A549 (cell line): Measurements from ENCODE around the gene TBC1D4. TPM values are rescaled to one million over a fixed set of nuclear protein-coding genes. Genes with fewer than 3 reads are reported as not detected.

Experiments used
- ATAC-seq, 2 experiments: fragments of 200-7000 bp in 1 of 2; fragments of >200 bp in 1 of 2; cut with Nextera tagmentation in 1 of 2; cut with Tn5 transposase in 1 of 2; 3 replicates each; pipeline versions ENCODE4 v1.8.0 to v1.9.1; 2018 to 2020; ENCODE audit warnings: mild to moderate bottlenecking in 1 of 2, moderate library complexity in 1 of 2
- CTCF ChIA-PET: fragments of 300-600 bp; sonication (Branson Sonifier 250); formaldehyde crosslinking; extraction: SDS; loops from one replicate; lab custom pipeline; 2021; ENCODE audit warnings: antibody characterized with exemption, inconsistent platforms; lab: Yijun Ruan, JAX
- POLR2A ChIA-PET: fragments of 350-600 bp; formaldehyde crosslinking; extraction: SDS; loops from one replicate; lab custom pipeline; 2021; ENCODE audit warnings: antibody characterized with exemption, inconsistent platforms; lab: Yijun Ruan, JAX
- DNase-seq, 2 experiments: peaks; one replicate each; pipeline versions ENCODE4 v3.0.0 to v3.0.0-alpha.2; 2011 to 2016; ENCODE audit warnings: low read depth in 1 of 2, low spot score in 1 of 2
- FAIRE-seq: peaks from 2 replicates; lab custom pipeline; 2011; peaks lifted over from hg19 to GRCh38; lab: Jason Lieb, UNC
- H3K27ac ChIP-seq, 2 experiments: fragments of >200 bp; sonication (Bioruptor Twin); formaldehyde crosslinking; 3 replicates each; pipeline ENCODE4 v1.5.1; 2016 to 2017
- H3K4me1 ChIP-seq: fragments of >200 bp; sonication (Bioruptor Twin); formaldehyde crosslinking; 3 replicates; pipeline ENCODE4 v1.6.1; 2016
- H3K4me2 ChIP-seq: fragments of >200 bp; sonication (Bioruptor Twin); formaldehyde crosslinking; 3 replicates; pipeline ENCODE4 v1.6.1; 2016
- H3K4me3 ChIP-seq: fragments of >200 bp; sonication (Bioruptor Twin); formaldehyde crosslinking; 3 replicates; pipeline ENCODE4 v1.5.1; 2016
- H3K9me3 ChIP-seq: fragments of >200 bp; sonication (Bioruptor Twin); formaldehyde crosslinking; 3 replicates; pipeline ENCODE4 v1.6.1; 2016
- BHLHE40 ChIP-seq: IDR thresholded peaks from 2 replicates; pipeline ENCODE4 v1.6.1; 2012; ENCODE audit warnings: low read depth, low read length, inconsistent platforms
- CBX2 ChIP-seq: fragments of 200-600 bp; sonication (generic); IDR thresholded peaks from 2 replicates; pipeline ENCODE4 v1.6.1; 2016; ENCODE audit warnings: low read depth, mild to moderate bottlenecking, borderline replicate concordance
- CHD2 ChIP-seq: fragments of 150-350 bp; IDR thresholded peaks from 2 replicates; pipeline ENCODE4 v1.6.1; 2014; ENCODE audit warnings: low read length; ENCODE audit not compliant: partially characterized antibody
- EHMT2 ChIP-seq: fragments of 200-600 bp; sonication (generic); IDR thresholded peaks from 2 replicates; pipeline ENCODE4 v1.6.1; 2016; ENCODE audit warnings: antibody characterized with exemption, low read depth, mild to moderate bottlenecking, moderate library complexity
- FOSB ChIP-seq: fragments of 250-450 bp; sonication (Bioruptor Pico); IDR thresholded peaks from 2 replicates; pipeline ENCODE4 v1.5.0; 2020; ENCODE audit warnings: mild to moderate bottlenecking, moderate library complexity
- HOXA7 ChIP-seq: fragments of 250-450 bp; sonication (Bioruptor Pico); IDR thresholded peaks from 2 replicates; pipeline ENCODE4 v1.5.0; 2020; ENCODE audit warnings: mild to moderate bottlenecking, moderate library complexity
- HOXB13 ChIP-seq: fragments of 250-450 bp; sonication (Bioruptor Pico); IDR thresholded peaks from 2 replicates; pipeline ENCODE4 v1.5.0; 2020; ENCODE audit warnings: low read depth, mild to moderate bottlenecking, moderate library complexity
- HOXB5 ChIP-seq: fragments of 250-450 bp; sonication (Bioruptor Pico); IDR thresholded peaks from 2 replicates; pipeline ENCODE4 v1.5.0; 2020; ENCODE audit warnings: mild to moderate bottlenecking, moderate library complexity
- JUN ChIP-seq, 2 experiments: fragments of >200 bp; sonication (Bioruptor Twin); formaldehyde crosslinking; IDR thresholded peaks; 2 replicates in 1 of 2; 3 replicates in 1 of 2; pipeline ENCODE4 v1.6.1; 2016 to 2017
- KDM1A ChIP-seq: fragments of 200-600 bp; sonication (generic); IDR thresholded peaks from 2 replicates; pipeline ENCODE4 v1.6.1; 2016; ENCODE audit warnings: low read depth, mild to moderate bottlenecking
- KDM5A ChIP-seq: fragments of 200-600 bp; sonication (generic); IDR thresholded peaks from 2 replicates; pipeline ENCODE4 v1.6.1; 2016; ENCODE audit warnings: antibody characterized with exemption, mild to moderate bottlenecking
- MAFK ChIP-seq: fragments of 450-650 bp; IDR thresholded peaks from 2 replicates; pipeline ENCODE4 v1.6.1; 2014; ENCODE audit not compliant: partially characterized antibody
- MYC ChIP-seq: IDR thresholded peaks from 2 replicates; pipeline ENCODE4 v1.6.1; 2012; ENCODE audit warnings: mild to moderate bottlenecking, inconsistent platforms, low read length, improper control_type of control experiment, borderline replicate concordance
- NFE2L2 ChIP-seq: fragments of 150-350 bp; conservative IDR thresholded peaks from 2 replicates; pipeline ENCODE4 v1.6.1; 2014; ENCODE audit warnings: low read length
- POLR2AphosphoS2 ChIP-seq: conservative IDR thresholded peaks from 2 replicates; pipeline ENCODE4 v1.6.1; 2012; ENCODE audit warnings: low read length, improper control_type of control experiment, inconsistent platforms
- SMC3 ChIP-seq: fragments of >200 bp; sonication (Bioruptor Twin); formaldehyde crosslinking; IDR thresholded peaks from 3 replicates; pipeline ENCODE4 v1.6.1; 2018; ENCODE audit warnings: inconsistent platforms
- TFCP2L1 ChIP-seq: fragments of 250-450 bp; sonication (Bioruptor Pico); IDR thresholded peaks from 2 replicates; pipeline ENCODE4 v1.5.0; 2021; ENCODE audit warnings: mild to moderate bottlenecking
- ZC3H11A ChIP-seq: fragments of 450-650 bp; IDR thresholded peaks from 2 replicates; pipeline ENCODE4 v1.6.1; 2014; ENCODE audit warnings: antibody characterized with exemption, mild to moderate bottlenecking
- ZNF302 ChIP-seq: fragments of 250-450 bp; sonication (Bioruptor Pico); IDR thresholded peaks from 2 replicates; pipeline ENCODE4 v1.9.0; 2021; ENCODE audit warnings: inconsistent platforms, mild to moderate bottlenecking, moderate library complexity
- WGBS: methylation state at CpG from one replicate; pipeline ENCODE4 v1.1.6; 2017; ENCODE audit errors: missing lambda C conversion rate; 5-methylcytosine and 5-hydroxymethylcytosine counted together
- polyA plus RNA-seq, 4 experiments: library from polyadenylated mRNA; depleted of rRNA in 3 of 4; stranded (reverse); fragments of >200 nt; fragmentation: RNase III in 1 of 4; extraction: RNeasy Plus Mini Kit Qiagen cat#74134 plus additional on column Dnase treatment in 1 of 4; gene quantifications; 2 replicates in 3 of 4; 3 replicates in 1 of 4; pipeline ENCODE4 v1.2.3, GENCODE V29; 2011 to 2017
- TF ChIP-seq, protein P1 (sequence below): fragments of >200 bp; sonication (Bioruptor Twin); formaldehyde crosslinking; IDR thresholded peaks from 3 replicates; pipeline ENCODE4 v1.5.1; 2016
- TF ChIP-seq, protein P2 (sequence below): fragments of 200-600 bp; sonication (generic); IDR thresholded peaks from 2 replicates; pipeline ENCODE4 v1.6.1; 2016; ENCODE audit warnings: antibody characterized with exemption, mild to moderate bottlenecking, moderate library complexity
- TF ChIP-seq, protein P3 (sequence below): fragments of >200 bp; sonication (Bioruptor Twin); formaldehyde crosslinking; IDR thresholded peaks from 3 replicates; pipeline ENCODE4 v1.6.1; 2016

Gene TBC1D4
- polyA plus RNA-seq, 2 of the 4 experiments (the other 2 are of a cell fraction) = 9.5 to 12.5 TPM

DNA sequence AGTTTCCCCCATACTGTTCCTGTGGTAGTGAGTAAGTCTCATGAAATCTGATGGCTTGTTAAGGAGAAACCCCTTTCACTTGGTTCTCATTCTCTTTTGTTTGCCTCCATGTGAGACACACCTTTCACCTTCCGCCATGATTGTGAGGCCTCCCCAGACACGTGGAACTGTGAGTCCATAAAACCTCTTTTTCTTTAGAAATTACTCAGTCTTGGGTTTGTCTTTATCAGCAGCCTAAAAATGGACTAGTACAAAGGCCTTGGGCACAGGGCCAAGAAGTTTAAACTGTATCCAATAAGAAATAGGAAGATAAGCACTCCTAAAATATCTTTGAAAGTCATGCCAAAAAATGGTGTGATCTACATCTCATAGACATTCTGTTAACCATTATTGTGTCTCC, 176.9 kb downstream of the TBC1D4 start (continued):
- no peak for TF ChIP-seq EHMT2
- TF ChIP-seq, protein P1, sequence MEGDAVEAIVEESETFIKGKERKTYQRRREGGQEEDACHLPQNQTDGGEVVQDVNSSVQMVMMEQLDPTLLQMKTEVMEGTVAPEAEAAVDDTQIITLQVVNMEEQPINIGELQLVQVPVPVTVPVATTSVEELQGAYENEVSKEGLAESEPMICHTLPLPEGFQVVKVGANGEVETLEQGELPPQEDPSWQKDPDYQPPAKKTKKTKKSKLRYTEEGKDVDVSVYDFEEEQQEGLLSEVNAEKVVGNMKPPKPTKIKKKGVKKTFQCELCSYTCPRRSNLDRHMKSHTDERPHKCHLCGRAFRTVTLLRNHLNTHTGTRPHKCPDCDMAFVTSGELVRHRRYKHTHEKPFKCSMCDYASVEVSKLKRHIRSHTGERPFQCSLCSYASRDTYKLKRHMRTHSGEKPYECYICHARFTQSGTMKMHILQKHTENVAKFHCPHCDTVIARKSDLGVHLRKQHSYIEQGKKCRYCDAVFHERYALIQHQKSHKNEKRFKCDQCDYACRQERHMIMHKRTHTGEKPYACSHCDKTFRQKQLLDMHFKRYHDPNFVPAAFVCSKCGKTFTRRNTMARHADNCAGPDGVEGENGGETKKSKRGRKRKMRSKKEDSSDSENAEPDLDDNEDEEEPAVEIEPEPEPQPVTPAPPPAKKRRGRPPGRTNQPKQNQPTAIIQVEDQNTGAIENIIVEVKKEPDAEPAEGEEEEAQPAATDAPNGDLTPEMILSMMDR = no peak
- TF ChIP-seq, all 56 proteins: peak for 0

DNA sequence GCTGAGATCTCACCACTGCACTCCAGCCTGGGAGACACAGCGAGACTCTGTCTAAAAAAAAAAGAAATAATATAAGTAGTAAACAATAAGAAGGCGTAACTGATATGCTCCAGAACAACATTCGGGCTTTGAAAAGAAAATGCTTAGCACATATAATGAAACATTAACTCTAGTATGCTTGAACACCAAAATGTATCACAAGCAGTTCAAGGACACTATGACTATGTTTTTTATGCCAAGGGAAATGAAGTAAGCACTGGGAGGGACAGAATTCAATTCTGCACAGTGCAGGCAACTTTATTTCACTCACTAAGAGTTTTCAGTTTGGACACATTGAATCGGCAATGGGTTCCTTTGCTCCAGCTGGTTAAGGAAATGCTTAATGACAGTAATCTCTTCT, 178.7 kb downstream of the TBC1D4 start:
- Histone ChIP-seq H3K4me3 (no peak overlapping the region), H3K4me1 (no peaks in the 10 kb centered on the region), H3K4me2 (no peak overlapping the region), H3K9me3 (no peaks in the 10 kb centered on the region), H3K27ac (no peak overlapping the region)
- WGBS = 95% methylated on average over 4 of the region's 4 CpGs
- ChIA-PET POLR2A (no interaction called here), CTCF (no interaction called here)
- DNase-seq = no peak
- TF ChIP-seq SMC3 (no peak), POLR2AphosphoS2 (no peak), HOXB5 (no peak), BHLHE40 (no peak), KDM1A (no peak), FOSB (no peak), HOXA7 (no peak), KDM5A (no peak), MAFK (no peak), ZC3H11A (no peak), CBX2 (no peak), MYC (no peak), TFCP2L1 (CRISPR knock-in tag) (no peak), ZNF302 (no peak), JUN (IDR thresholded peaks at IDR 0.05) (no peak), HOXB13 (CRISPR knock-in tag) (no peak), CHD2 (no peak), NFE2L2 (no peak)
- TF ChIP-seq, protein P2, sequence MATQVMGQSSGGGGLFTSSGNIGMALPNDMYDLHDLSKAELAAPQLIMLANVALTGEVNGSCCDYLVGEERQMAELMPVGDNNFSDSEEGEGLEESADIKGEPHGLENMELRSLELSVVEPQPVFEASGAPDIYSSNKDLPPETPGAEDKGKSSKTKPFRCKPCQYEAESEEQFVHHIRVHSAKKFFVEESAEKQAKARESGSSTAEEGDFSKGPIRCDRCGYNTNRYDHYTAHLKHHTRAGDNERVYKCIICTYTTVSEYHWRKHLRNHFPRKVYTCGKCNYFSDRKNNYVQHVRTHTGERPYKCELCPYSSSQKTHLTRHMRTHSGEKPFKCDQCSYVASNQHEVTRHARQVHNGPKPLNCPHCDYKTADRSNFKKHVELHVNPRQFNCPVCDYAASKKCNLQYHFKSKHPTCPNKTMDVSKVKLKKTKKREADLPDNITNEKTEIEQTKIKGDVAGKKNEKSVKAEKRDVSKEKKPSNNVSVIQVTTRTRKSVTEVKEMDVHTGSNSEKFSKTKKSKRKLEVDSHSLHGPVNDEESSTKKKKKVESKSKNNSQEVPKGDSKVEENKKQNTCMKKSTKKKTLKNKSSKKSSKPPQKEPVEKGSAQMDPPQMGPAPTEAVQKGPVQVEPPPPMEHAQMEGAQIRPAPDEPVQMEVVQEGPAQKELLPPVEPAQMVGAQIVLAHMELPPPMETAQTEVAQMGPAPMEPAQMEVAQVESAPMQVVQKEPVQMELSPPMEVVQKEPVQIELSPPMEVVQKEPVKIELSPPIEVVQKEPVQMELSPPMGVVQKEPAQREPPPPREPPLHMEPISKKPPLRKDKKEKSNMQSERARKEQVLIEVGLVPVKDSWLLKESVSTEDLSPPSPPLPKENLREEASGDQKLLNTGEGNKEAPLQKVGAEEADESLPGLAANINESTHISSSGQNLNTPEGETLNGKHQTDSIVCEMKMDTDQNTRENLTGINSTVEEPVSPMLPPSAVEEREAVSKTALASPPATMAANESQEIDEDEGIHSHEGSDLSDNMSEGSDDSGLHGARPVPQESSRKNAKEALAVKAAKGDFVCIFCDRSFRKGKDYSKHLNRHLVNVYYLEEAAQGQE = no peak
- TF ChIP-seq, protein P3, sequence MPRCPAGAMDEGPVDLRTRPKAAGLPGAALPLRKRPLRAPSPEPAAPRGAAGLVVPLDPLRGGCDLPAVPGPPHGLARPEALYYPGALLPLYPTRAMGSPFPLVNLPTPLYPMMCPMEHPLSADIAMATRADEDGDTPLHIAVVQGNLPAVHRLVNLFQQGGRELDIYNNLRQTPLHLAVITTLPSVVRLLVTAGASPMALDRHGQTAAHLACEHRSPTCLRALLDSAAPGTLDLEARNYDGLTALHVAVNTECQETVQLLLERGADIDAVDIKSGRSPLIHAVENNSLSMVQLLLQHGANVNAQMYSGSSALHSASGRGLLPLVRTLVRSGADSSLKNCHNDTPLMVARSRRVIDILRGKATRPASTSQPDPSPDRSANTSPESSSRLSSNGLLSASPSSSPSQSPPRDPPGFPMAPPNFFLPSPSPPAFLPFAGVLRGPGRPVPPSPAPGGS = no peak
- no peak for ATAC-seq
- no peak for FAIRE-seq
